ENCODE data around the gene SLC22A15.

Gene SLC22A15

DNA sequence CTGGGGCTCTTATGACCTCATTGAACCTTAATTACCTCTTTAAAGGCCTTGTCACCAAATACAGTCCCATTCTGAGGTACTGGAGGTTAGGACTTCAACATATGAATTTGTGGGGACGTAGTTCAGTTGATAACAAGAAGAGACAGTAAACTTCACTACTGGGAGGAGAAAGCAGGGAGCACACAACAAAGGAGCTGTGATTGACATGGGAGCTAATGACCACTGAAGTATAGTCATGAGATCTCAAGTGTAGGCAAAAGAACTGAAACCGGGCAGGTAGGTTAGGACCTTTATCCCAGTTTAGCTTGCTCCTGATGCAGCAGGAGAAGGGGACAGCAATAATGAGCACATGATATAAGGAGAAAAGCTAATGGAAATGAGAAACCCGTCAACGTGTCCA lies 123.1 kb downstream of the SLC22A15 start:
- TF ChIP-seq, protein P1, sequence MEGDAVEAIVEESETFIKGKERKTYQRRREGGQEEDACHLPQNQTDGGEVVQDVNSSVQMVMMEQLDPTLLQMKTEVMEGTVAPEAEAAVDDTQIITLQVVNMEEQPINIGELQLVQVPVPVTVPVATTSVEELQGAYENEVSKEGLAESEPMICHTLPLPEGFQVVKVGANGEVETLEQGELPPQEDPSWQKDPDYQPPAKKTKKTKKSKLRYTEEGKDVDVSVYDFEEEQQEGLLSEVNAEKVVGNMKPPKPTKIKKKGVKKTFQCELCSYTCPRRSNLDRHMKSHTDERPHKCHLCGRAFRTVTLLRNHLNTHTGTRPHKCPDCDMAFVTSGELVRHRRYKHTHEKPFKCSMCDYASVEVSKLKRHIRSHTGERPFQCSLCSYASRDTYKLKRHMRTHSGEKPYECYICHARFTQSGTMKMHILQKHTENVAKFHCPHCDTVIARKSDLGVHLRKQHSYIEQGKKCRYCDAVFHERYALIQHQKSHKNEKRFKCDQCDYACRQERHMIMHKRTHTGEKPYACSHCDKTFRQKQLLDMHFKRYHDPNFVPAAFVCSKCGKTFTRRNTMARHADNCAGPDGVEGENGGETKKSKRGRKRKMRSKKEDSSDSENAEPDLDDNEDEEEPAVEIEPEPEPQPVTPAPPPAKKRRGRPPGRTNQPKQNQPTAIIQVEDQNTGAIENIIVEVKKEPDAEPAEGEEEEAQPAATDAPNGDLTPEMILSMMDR (IDR thresholded peaks at IDR 0.05), result no peak

DNA sequence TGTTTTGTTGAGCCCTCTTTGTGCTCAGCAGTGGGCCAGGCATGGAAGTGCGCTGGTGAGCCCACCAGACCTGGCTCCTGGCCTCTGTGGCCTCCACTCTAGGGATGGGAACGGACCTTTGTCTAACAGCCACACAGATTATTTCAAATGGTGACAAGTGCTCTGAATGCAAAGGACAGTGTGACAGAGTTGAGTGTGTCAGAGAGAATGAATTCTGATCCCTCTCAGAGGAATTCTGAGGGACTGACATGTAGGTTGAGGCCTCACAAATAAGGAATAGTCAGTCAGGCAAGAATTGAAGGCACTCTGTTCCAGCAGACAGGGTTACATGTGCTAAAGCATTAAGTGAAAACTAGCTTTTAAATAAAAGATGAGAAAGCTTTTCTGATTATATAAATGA lies 123.6 kb downstream of the SLC22A15 start:
- TF ChIP-seq, protein P1 (IDR thresholded peaks at IDR 0.05), result no peak

DNA sequence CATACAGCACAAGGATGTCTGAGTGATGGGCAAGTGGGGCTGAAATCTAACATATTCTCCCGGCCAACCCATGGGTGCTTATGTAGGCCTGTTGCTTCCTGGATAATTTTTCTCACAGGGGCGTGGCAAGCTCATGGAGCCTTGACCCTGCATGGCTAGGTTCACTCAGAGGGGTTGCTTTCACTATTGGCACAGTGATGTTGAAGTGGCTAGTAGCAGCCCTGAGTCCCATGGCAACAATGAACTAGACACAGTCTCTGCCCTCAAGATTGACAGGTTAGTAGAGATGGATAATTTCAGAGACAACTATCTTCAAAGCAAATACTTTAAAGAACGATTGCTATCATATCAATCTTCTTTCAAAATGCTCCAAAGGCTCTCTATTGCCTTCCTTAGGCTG lies 128.4 kb downstream of the SLC22A15 start:
- TF ChIP-seq, protein P1 (IDR thresholded peaks at IDR 0.05), result no peak

DNA sequence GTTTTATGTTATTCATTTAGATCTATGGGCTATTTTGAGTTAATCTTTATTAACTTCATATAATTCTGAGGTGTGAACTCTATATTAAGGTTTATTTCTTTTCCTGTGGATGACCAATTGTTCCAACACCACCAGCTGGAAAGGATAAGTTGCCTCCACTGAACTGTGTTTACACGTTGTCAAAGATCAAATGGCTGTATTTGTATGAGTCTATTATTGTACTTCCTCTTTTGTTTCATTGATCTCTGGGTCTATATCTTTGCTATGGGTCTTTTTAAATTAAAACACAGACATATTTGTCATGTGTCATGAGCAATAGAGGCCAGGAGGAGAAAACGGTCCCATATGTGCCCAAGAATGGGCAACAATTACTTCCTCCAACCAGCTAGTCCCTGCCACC lies 129.7 kb downstream of the SLC22A15 start:
- TF ChIP-seq, protein P1 (IDR thresholded peaks at IDR 0.05), result no peak

DNA sequence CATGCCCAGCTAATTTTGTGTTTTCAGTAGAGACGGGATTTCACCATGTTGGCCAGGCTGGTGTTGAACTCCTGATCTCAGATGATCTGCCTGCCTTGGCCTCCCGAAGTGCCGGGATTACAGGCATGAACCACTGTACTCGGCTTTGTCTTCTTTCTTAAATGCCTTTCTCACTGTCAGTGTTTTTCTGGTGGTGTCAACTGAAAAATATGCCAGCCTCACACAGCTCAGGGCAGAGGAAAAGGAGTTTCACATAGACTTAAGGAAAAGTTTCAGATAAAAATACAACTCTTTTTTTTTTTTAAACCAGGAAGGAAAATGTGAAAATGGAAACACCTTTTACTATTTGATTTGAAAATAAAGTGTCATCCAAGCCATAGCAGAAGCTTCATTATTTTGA lies 130.3 kb downstream of the SLC22A15 start:
- TF ChIP-seq, protein P1 (IDR thresholded peaks at IDR 0.05), result no peak

DNA sequence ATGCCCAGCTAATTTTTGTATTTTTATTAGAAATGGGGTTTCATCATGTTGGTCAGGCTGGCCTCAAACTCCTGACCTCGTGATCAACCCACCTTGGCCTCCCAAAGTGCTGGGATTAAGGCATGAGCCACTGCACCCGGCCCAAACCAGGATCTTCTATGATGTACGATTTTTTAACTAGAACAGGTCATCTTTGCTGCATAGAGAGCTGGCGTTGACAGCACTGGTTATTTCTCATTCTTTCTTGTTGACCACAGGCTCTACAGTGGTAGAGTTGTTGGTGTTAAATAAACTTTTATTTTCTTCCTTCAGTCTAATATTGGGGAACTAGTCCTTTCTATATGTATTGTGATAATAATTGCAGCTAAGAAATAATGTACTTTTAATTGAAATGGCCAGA lies 131.1 kb downstream of the SLC22A15 start:
- TF ChIP-seq, protein P1 (IDR thresholded peaks at IDR 0.05), result no peak

DNA sequence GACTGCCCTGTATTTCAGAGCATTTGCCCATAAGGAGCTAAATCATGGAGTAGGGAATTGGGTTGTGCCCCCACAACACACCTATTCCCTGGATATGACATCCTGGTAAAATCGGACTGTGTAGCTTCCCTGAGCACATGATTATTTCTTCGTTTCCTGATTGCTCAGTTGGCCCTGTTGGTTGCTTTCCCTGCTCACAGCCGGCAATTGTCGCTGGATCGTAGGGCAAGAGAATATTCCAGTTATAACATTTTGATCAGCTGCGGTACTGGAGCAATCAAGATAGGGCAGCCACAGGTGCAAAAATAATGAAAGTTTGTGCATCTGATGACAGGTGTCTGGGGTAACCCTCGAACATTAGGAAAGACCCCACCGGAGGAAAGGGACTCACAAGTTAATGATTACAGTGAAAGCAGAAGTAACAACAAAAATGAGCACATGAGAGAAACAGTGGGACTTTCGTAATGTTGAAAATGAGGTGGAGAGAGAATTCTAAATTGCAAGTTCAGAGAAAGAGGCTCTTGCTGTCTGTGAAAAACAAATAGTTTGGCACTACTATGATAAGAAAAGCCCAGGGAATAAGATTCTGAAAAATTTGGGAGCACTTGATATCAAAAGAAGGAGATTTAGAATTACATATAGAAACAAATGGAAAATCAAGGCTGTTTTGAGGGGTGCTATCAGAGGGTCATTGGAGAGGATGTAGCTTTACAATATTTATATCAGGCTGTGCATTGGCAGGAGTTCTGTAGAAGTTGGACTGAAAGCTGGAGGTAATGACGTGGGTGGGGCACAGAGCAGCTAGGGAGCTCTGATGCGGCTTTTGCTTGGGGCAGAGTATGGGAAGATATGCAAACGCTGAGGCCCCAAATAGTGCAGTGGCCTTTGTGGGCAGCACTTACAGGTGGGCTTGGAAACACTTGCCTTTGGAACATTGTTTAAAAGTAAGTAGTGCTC lies 134.5 kb downstream of the SLC22A15 start, which contains the start of gene MAB21L3:
Gene MAB21L3, plus strand, starts transcription at position 833 of the 957 bp plus-strand sequence. CDS start 1,217 bp downstream, outside the sequence.
- TF ChIP-seq, protein P1 (IDR thresholded peaks at IDR 0.05), result no peak
